H1 (cell line): ENCODE data around the gene MUC5AC. TPM values are rescaled to one million over a fixed set of nuclear protein-coding genes. Genes with fewer than 3 reads are reported as not detected.

Experiments
- CTCF ChIA-PET: fragments of 300-600 bp; sonication (Branson Sonifier 250); formaldehyde crosslinking; loops from one replicate; lab custom pipeline; 2021; ENCODE audit not compliant: partially characterized antibody; lab: Charles Lee
- POLR2A ChIA-PET: fragments of 300-600 bp; sonication (Branson Sonifier 250); formaldehyde crosslinking; loops from one replicate; lab custom pipeline; 2021; ENCODE audit warnings: inconsistent platforms; ENCODE audit not compliant: partially characterized antibody; lab: Charles Lee
- DNase-seq, 2 experiments: peaks; one replicate each; pipeline versions ENCODE4 v3.0.0 to v3.0.0-alpha.2; 2010 to 2022; ENCODE audit warnings: low spot score in 2 of 2, low read depth in 1 of 2, mixed read lengths in 1 of 2
- FAIRE-seq: peaks from 2 replicates; lab custom pipeline; 2011; peaks lifted over from hg19 to GRCh38; lab: Jason Lieb, UNC
- H2AFZ ChIP-seq: 2 replicates; pipeline ENCODE4 v1.8.1; 2012; ENCODE audit warnings: low read length, inconsistent platforms
- H2AK5ac ChIP-seq: 2 replicates; pipeline ENCODE4 v1.6.1; 2013; ENCODE audit warnings: low read depth, low read length
- H2BK120ac ChIP-seq: replicated peaks from 2 replicates; pipeline ENCODE3; 2013; ENCODE audit warnings: low read depth, low read length, inconsistent platforms
- H2BK12ac ChIP-seq: 2 replicates; pipeline ENCODE4 v1.6.1; 2013; ENCODE audit warnings: low read depth, low read length
- H2BK15ac ChIP-seq: 2 replicates; pipeline ENCODE4 v1.6.1; 2013; ENCODE audit warnings: low read length
- H2BK20ac ChIP-seq: 2 replicates; pipeline ENCODE4 v1.6.1; 2013; ENCODE audit warnings: low read length
- H2BK5ac ChIP-seq: 2 replicates; pipeline ENCODE4 v1.6.1; 2013; ENCODE audit warnings: low read depth, low read length
- H3K14ac ChIP-seq: 2 replicates; pipeline ENCODE4 v1.6.1; 2013; ENCODE audit warnings: inconsistent platforms; ENCODE audit not compliant: insufficient read length
- H3K18ac ChIP-seq: 2 replicates; pipeline ENCODE4 v1.6.1; 2013; ENCODE audit warnings: low read length; ENCODE audit errors: extremely low read depth
- H3K23ac ChIP-seq: 2 replicates; pipeline ENCODE4 v1.6.1; 2013; ENCODE audit warnings: inconsistent platforms; ENCODE audit not compliant: insufficient read length
- H3K23me2 ChIP-seq: 2 replicates; pipeline ENCODE4 v1.6.1; 2013; ENCODE audit warnings: low read depth, low read length
- H3K27ac ChIP-seq: 2 replicates; pipeline ENCODE4 v1.6.1; 2011; ENCODE audit warnings: low read depth, low read length, inconsistent platforms
- H3K27me3 ChIP-seq, 4 experiments: replicated peaks in 1 of 4; 1 replicate in 1 of 4; 2 replicates in 3 of 4; pipeline versions ENCODE4 v1.6.1 to v1.8.1; 2011 to 2013; ENCODE audit warnings: low read length in 3 of 4, mild to moderate bottlenecking in 3 of 4, inconsistent platforms in 2 of 4, mixed read lengths in 2 of 4, moderate library complexity in 1 of 4; ENCODE audit not compliant: control insufficient read depth in 3 of 4, insufficient read depth in 3 of 4; ENCODE audit errors: extremely low read depth in 1 of 4
- H3K36me3 ChIP-seq, 4 experiments: 2 replicates each; pipeline versions ENCODE4 v1.6.1 to v1.8.1; 2011 to 2013; ENCODE audit warnings: mild to moderate bottlenecking in 4 of 4, low read length in 3 of 4, moderate library complexity in 2 of 4, control low read depth in 1 of 4, inconsistent platforms in 1 of 4; ENCODE audit not compliant: insufficient read depth in 4 of 4, control insufficient read depth in 2 of 4
- H3K4ac ChIP-seq: replicated peaks from 2 replicates; pipeline ENCODE3; 2013; ENCODE audit warnings: low read length, low read depth, mixed read lengths, inconsistent platforms; ENCODE audit not compliant: insufficient read length
- H3K4me1 ChIP-seq, 4 experiments: replicated peaks in 1 of 4; 1 replicate in 1 of 4; 2 replicates in 3 of 4; pipeline versions ENCODE4 v1.6.1 to v1.8.1; 2011 to 2013; ENCODE audit warnings: low read length in 3 of 4, inconsistent platforms in 2 of 4, mixed read lengths in 1 of 4; ENCODE audit not compliant: insufficient read depth in 4 of 4, control insufficient read depth in 3 of 4
- H3K4me2 ChIP-seq, 2 experiments: 2 replicates each; pipeline versions ENCODE4 v1.6.1 to v1.8.1; 2011 to 2013; ENCODE audit warnings: low read depth in 2 of 2, low read length in 2 of 2, control low read depth in 1 of 2, inconsistent platforms in 1 of 2, mild to moderate bottlenecking in 1 of 2; ENCODE audit not compliant: insufficient read depth in 1 of 2
- H3K4me3 ChIP-seq, 4 experiments: fragments of 200-600, 300-600 bp in 1 of 4; sonication (generic), shearing (Covaris generic), sonication (Bioruptor Twin) in 1 of 4; 2 replicates each; pipeline versions ENCODE4 v1.5.1 to v1.8.1; 2011 to 2016; ENCODE audit warnings: low read length in 4 of 4, low read depth in 3 of 4, control low read depth in 2 of 4, inconsistent platforms in 2 of 4, mild to moderate bottlenecking in 2 of 4, mixed read lengths in 1 of 4, moderate library complexity in 1 of 4; ENCODE audit not compliant: insufficient read depth in 2 of 4; ENCODE audit errors: extremely low read depth in 1 of 4
- H3K56ac ChIP-seq: replicated peaks from 2 replicates; pipeline ENCODE3; 2013; ENCODE audit warnings: low read depth, mild to moderate bottlenecking, mixed read lengths, low read length, inconsistent platforms; ENCODE audit not compliant: insufficient read length
- H3K79me1 ChIP-seq: 2 replicates; pipeline ENCODE4 v1.6.1; 2013; ENCODE audit warnings: low read depth, low read length, control low read depth
- H3K79me2 ChIP-seq, 2 experiments: 2 replicates each; pipeline versions ENCODE4 v1.6.1 to v1.8.1; 2012 to 2013; ENCODE audit warnings: low read length in 2 of 2, mild to moderate bottlenecking in 2 of 2, inconsistent platforms in 1 of 2; ENCODE audit not compliant: insufficient read depth in 2 of 2, control insufficient read depth in 1 of 2
- H3K9ac ChIP-seq, 4 experiments: replicated peaks in 1 of 4; 1 replicate in 1 of 4; 2 replicates in 3 of 4; pipeline versions ENCODE4 v1.6.1 to v1.8.1; 2011 to 2013; ENCODE audit warnings: low read depth in 3 of 4, low read length in 3 of 4, control low read depth in 2 of 4, mild to moderate bottlenecking in 2 of 4, moderate library complexity in 2 of 4, inconsistent platforms in 1 of 4; ENCODE audit errors: extremely low read depth in 1 of 4
- H3K9me3 ChIP-seq, 2 experiments: 2 replicates each; pipeline versions ENCODE4 v1.6.1 to v1.8.1; 2012 to 2013; ENCODE audit warnings: mild to moderate bottlenecking in 2 of 2, moderate library complexity in 2 of 2, control low read depth in 1 of 2, inconsistent platforms in 1 of 2, low read depth in 1 of 2, low read length in 1 of 2, mixed read lengths in 1 of 2; ENCODE audit not compliant: insufficient read depth in 2 of 2
- H4K20me1 ChIP-seq, 2 experiments: replicated peaks in 1 of 2; 2 replicates each; pipeline versions ENCODE3 to v1.8.1; 2011 to 2013; ENCODE audit warnings: inconsistent platforms in 2 of 2, low read length in 2 of 2, mild to moderate bottlenecking in 1 of 2; ENCODE audit not compliant: insufficient read depth in 2 of 2, control insufficient read depth in 1 of 2
- H4K5ac ChIP-seq: 2 replicates; pipeline ENCODE4 v1.6.1; 2013; ENCODE audit warnings: low read length, low read depth, mixed read lengths, inconsistent platforms; ENCODE audit not compliant: insufficient read length
- H4K8ac ChIP-seq: 2 replicates; pipeline ENCODE4 v1.8.0; 2013; ENCODE audit warnings: mild to moderate bottlenecking, moderate library complexity, low read length, inconsistent platforms; ENCODE audit not compliant: insufficient read depth; ENCODE audit errors: extremely low read depth
- H4K91ac ChIP-seq: replicated peaks from 2 replicates; pipeline ENCODE3; 2013; ENCODE audit warnings: low read length, mixed read lengths, inconsistent platforms; ENCODE audit not compliant: insufficient read length
- ASH2L ChIP-seq: fragments of 200-600, 300-600 bp; sonication (generic); IDR thresholded peaks from one replicate; pipeline ENCODE4 v1.7.1; 2017; ENCODE audit warnings: low read length
- BACH1 ChIP-seq: IDR thresholded peaks from 2 replicates; pipeline ENCODE4 v1.6.1; 2012; ENCODE audit warnings: low read length, improper control_type of control experiment
- EP300 ChIP-seq, 2 experiments: IDR thresholded peaks; 1 replicate in 1 of 2; 2 replicates in 1 of 2; pipeline ENCODE4 v1.6.1; 2011 to 2012; ENCODE audit warnings: low read depth in 2 of 2, low read length in 2 of 2, mild to moderate bottlenecking in 2 of 2, borderline replicate concordance in 1 of 2, inconsistent platforms in 1 of 2, moderate library complexity in 1 of 2
- GABPA ChIP-seq: IDR thresholded peaks from 2 replicates; pipeline ENCODE4 v1.6.1; 2011; ENCODE audit warnings: mild to moderate bottlenecking, low read length, moderate library complexity, borderline replicate concordance; ENCODE audit not compliant: insufficient read depth
- POLR2AphosphoS5 ChIP-seq: IDR thresholded peaks from 2 replicates; pipeline ENCODE4 v1.6.1; 2011; ENCODE audit warnings: low read depth, low read length
- RNF2 ChIP-seq: fragments of 200-900, 300-1000 bp; sonication (generic); IDR thresholded peaks from 2 replicates; pipeline ENCODE4 v1.7.1; 2016; ENCODE audit warnings: borderline replicate concordance, low read depth, mild to moderate bottlenecking, antibody characterized with exemption, low read length; ENCODE audit not compliant: poor library complexity, severe bottlenecking; ENCODE audit errors: missing control alignments
- TCF12 ChIP-seq: IDR thresholded peaks from 2 replicates; pipeline ENCODE4 v1.6.1; 2011; ENCODE audit warnings: low read depth, mild to moderate bottlenecking, low read length
- TEAD4 ChIP-seq: IDR thresholded peaks from 2 replicates; pipeline ENCODE4 v1.6.1; 2012; ENCODE audit warnings: low read depth, low read length, inconsistent platforms, mixed read lengths
- WGBS, 2 experiments: shearing (Covaris generic) in 1 of 2; methylation state at CpG; one replicate each; pipeline versions ENCODE4 v1.1.6 to v1.1.7; 2013 to 2015; ENCODE audit warnings: low lambda C conversion rate in 2 of 2, mixed read lengths in 2 of 2, inconsistent platforms in 1 of 2, low coverage in 1 of 2, missing lambda C conversion rate in 1 of 2; ENCODE audit not compliant: insufficient replicate concordance in 2 of 2, insufficient coverage in 1 of 2, insufficient read length in 1 of 2; ENCODE audit errors: extremely low coverage in 1 of 2, missing lambda C conversion rate in 1 of 2; 5-methylcytosine and 5-hydroxymethylcytosine counted together
- polyA plus RNA-seq, 7 experiments: library from polyadenylated mRNA; depleted of rRNA in 3 of 7; stranded (reverse) in 5 of 7; unstranded in 2 of 7; fragments of >200 nt in 5 of 7; fragments of 200-250 nt in 2 of 7; gene quantifications; 1 replicate in 5 of 7; 2 replicates in 1 of 7; 4 replicates in 1 of 7; pipeline versions ENCODE4 v1.2.1 to v1.2.3, GENCODE V29; 2011 to 2013; ENCODE audit warnings: missing spikeins in 2 of 7, mixed read lengths in 2 of 7
- total RNA-seq: library from RNA; stranded (reverse); fragmentation: NEBNext Ultra II Directional; extraction: Animal tissue kit (Norgen Biotek cat#: 25700); gene quantifications from 2 replicates; pipeline ENCODE4 v1.2.1, GENCODE V29; 2021
- TF ChIP-seq, protein P1 (sequence below), 3 experiments: IDR thresholded peaks; 1 replicate in 2 of 3; 2 replicates in 1 of 3; pipeline versions ENCODE4 v1.5.1 to v1.6.1; 2011; ENCODE audit warnings: low read length in 3 of 3, mild to moderate bottlenecking in 3 of 3, inconsistent platforms in 2 of 3, low read depth in 1 of 3, moderate library complexity in 1 of 3; ENCODE audit not compliant: insufficient read depth in 1 of 3; ENCODE audit errors: control extremely low read depth in 1 of 3

Gene MUC5AC
- total and polyA plus RNA-seq, 2 of the 8 experiments (the other 6 are each of a cell fraction or from before 2014, with no cell fraction given), result not detected

DNA sequence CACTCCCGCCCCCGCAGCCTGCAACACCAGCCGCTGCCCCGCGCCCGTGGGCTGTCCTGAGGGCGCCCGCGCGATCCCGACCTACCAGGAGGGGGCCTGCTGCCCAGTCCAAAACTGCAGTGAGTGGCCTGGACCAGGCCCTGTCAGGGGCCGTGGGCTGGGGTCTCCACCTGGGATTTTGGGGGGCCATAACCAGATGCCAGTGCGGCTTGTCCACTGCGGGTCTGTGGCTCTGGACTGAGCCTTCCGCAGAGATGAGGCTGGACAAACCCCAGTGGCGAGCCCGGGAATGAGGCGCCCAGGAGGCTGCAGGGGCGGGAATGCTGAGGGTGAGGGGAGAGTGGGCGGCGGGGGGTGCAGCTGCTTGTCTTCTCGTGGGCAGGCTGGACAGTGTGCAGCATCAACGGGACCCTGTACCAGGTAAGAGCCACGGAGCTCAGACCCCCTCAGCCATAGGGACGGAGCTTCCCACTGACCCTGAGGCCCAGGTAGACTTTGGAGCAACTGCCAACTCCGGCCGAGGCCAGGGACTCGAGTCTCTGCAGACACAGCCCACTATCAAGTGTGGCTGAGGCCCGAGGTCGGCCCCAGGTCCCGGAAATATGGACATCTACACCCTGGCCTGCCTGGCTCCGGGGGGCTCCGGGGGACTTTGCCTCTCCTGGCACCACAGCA lies 40.3 kb downstream of the MUC5AC start:
- Histone ChIP-seq H4K8ac (no peak overlapping the region; the same call in 1 of the 2 replicates), H3K79me1 (no peaks in the 10 kb centered on the region), H4K5ac (no peak overlapping the region), H3K9me3 (peaks cover 0 to 20% of the 10 kb centered on the region in 2 experiments; a peak in 2 of 4 replicates), H3K4ac (no peak overlapping the region), H2AFZ (no peak overlapping the region), H2BK15ac (no peak overlapping the region), H3K27me3 (peaks cover 0 to 2% (median 0%) of the 10 kb centered on the region in 4 experiments; a peak in 1 of 7 replicates), H4K91ac (no peak overlapping the region), H3K79me2 (no peaks in the 10 kb centered on the region), H2BK12ac (no peak overlapping the region), H2AK5ac (no peak overlapping the region), H3K27ac (no peak overlapping the region), H3K4me3 (no peak overlapping the region), H4K20me1 (no peaks in the 10 kb centered on the region), H3K4me1 (no peaks in the 10 kb centered on the region), H3K23me2 (no peaks in the 10 kb centered on the region; the same call in 1 of the 2 replicates), H3K4me2 (no peak overlapping the region), H3K36me3 (no peaks in the 10 kb centered on the region), H2BK5ac (no peak overlapping the region), H3K23ac (no peak overlapping the region), H2BK20ac (no peak overlapping the region), H3K14ac (no peak overlapping the region), H3K18ac (no peak overlapping the region), H3K9ac (no peak overlapping the region), H3K56ac (no peak overlapping the region), H2BK120ac (no peak overlapping the region)
- 82% methylated on average over 23 of the region's 33 CpGs; no CpG with 5 or more reads in 1 of the 2 experiments for WGBS, 2 experiments
- FAIRE-seq, result no peak
- POLR2A ChIA-PET, result no interaction called here
- CTCF ChIA-PET, result no interaction called here
- no peak for DNase-seq
- TF ChIP-seq TCF12 (no peak), POLR2AphosphoS5 (no peak), GABPA (peak; percentile 70; the same call in 1 of the 2 replicates), RNF2 (no peak), BACH1 (no peak), ASH2L (no peak), EP300 (IDR thresholded peaks at IDR 0.05; ENCODE audit: borderline replicate concordance in 1 of 2, low read depth in 2 of 2, low read length in 2 of 2) (no peak), TEAD4 (no peak)
- TF ChIP-seq, protein P1, sequence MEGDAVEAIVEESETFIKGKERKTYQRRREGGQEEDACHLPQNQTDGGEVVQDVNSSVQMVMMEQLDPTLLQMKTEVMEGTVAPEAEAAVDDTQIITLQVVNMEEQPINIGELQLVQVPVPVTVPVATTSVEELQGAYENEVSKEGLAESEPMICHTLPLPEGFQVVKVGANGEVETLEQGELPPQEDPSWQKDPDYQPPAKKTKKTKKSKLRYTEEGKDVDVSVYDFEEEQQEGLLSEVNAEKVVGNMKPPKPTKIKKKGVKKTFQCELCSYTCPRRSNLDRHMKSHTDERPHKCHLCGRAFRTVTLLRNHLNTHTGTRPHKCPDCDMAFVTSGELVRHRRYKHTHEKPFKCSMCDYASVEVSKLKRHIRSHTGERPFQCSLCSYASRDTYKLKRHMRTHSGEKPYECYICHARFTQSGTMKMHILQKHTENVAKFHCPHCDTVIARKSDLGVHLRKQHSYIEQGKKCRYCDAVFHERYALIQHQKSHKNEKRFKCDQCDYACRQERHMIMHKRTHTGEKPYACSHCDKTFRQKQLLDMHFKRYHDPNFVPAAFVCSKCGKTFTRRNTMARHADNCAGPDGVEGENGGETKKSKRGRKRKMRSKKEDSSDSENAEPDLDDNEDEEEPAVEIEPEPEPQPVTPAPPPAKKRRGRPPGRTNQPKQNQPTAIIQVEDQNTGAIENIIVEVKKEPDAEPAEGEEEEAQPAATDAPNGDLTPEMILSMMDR (IDR thresholded peaks at IDR 0.05; ENCODE audit: control extremely low read depth in 1 of 3, insufficient read depth in 1 of 3, low read depth in 1 of 3, low read length in 3 of 3), result peak in 1 of 3 experiments; percentile 29; a peak in 1 of 4 replicates
